GM12801 (cell line): ENCODE measurements around the gene SCUBE3.

Experiments
- TF ChIP-seq, protein P1 (sequence below): IDR thresholded peaks from one replicate; pipeline ENCODE4 v1.5.1; 2011; ENCODE audit warnings: control low read depth; ENCODE audit not compliant: insufficient read length; ENCODE audit errors: extremely low read depth

Gene SCUBE3

DNA sequence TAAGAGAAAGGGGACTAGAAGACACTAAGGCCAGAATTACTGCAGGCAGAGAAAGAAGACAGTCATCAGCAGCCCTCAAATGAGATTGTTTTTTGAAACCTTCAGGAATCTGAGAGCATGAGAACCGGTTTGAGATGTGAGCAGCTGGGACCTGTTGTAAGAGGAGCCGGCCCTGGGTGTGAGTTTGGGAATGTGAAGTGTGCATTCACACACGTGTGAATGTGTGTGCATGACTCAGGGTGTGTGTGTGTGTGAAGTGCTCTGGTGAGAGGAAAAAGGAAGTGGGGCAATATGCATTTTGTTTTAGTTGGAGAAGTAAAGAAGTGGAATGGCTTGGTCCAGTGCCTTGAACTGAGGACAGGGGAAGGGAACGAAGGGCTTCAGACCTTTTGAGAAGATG, 4.3 kb downstream of the SCUBE3 start:
- TF ChIP-seq, protein P1, sequence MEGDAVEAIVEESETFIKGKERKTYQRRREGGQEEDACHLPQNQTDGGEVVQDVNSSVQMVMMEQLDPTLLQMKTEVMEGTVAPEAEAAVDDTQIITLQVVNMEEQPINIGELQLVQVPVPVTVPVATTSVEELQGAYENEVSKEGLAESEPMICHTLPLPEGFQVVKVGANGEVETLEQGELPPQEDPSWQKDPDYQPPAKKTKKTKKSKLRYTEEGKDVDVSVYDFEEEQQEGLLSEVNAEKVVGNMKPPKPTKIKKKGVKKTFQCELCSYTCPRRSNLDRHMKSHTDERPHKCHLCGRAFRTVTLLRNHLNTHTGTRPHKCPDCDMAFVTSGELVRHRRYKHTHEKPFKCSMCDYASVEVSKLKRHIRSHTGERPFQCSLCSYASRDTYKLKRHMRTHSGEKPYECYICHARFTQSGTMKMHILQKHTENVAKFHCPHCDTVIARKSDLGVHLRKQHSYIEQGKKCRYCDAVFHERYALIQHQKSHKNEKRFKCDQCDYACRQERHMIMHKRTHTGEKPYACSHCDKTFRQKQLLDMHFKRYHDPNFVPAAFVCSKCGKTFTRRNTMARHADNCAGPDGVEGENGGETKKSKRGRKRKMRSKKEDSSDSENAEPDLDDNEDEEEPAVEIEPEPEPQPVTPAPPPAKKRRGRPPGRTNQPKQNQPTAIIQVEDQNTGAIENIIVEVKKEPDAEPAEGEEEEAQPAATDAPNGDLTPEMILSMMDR: no peak

- TF ChIP-seq, protein P1: no peak
These were observed 4.7 kb downstream of the SCUBE3 start for GRCh38 chr6:35218456-35218855.

DNA sequence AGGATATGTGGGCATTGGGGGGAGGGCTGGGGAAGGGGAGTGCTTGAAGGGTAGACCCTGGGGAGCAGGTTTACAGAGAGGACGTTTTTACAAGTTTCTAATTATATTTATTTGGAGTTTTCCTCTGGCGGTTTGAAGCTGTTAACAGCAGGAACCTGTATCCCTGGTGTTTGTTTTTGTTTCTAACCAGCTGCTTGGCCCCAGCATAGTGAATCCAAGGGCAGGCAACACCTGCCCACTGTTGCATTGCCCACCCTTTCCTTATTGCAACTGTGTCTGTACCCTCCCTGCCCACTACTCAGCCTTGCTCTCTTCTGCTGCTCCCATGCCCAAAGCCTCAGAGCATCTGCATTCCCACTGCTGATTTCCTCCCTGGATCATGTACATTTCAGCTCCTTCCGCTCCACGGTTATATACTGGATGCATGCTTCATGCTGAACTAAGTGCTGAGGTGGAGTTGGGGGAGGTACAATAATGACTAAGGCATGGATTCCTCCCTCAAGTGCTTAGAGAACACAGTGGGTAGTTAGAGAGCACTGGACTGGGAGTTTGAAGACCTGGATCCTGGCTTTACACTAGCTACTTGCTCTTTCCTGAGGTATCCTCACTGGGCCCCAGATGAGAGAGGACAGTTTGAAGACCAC, 6.0 kb downstream of the SCUBE3 start:
- TF ChIP-seq, protein P1: no peak

GRCh38 chr6:35220711-35221110, 7.0 kb downstream of the SCUBE3 start:
- TF ChIP-seq, protein P1: no peak

DNA sequence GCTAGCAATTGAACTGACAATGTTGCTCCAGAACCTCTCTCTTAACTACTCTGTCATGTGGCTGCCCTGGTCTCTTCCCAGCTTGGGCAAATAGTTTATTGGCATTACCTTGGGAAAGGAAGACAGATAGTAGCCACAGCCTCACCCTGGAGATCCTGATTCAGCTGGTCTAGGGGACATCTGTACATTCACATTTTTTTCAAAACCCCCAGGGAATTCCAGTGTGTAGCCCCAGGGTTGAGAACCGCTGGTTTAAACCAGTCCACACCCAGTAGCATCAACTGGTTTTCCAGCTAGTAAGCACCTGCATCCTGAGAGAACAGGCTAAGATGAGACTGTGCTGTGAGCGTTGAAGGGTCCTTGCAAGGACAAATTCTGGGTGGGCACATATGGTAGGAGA, 9.6 kb downstream of the SCUBE3 start:
- TF ChIP-seq, protein P1: no peak

GRCh38 chr6:35224720-35225119, 11.0 kb downstream of the SCUBE3 start:
- TF ChIP-seq, protein P1: no peak

GRCh38 chr6:35228481-35228880, 14.7 kb downstream of the SCUBE3 start:
- TF ChIP-seq, protein P1: no peak

DNA sequence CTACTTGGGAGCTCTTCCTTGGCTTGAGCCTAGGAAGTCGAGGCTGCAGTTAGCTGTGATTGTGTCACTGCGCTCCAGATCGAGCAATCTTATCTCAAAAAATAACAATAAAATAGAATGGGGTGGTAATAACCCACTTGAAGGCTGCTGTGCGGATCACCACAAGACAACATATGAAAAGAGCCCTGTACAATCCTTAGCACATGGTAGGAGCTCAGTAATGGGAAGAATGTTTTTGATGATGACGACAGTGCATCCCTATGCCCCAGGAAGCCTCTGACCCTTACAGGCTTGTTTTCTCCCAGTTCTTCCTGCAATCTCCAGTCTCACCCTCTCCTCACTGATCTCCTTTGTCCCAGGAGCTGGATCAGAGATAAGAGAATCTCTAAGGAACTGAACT, 15.5 kb downstream of the SCUBE3 start:
- TF ChIP-seq, protein P1: no peak
